ENCODE measurements around the gene RPL10A. TPM values are rescaled to one million over a fixed set of nuclear protein-coding genes. Genes with fewer than 3 reads are reported as not detected.
"Not testable (repeated sequence)": the region's sequence is repeated elsewhere in the genome, so short reads cannot be mapped to it uniquely, and the experiment has no call there.

The RPL10A gene
- total RNA-seq, 1 experiment from 2014 or later, result 1,521 TPM

DNA sequence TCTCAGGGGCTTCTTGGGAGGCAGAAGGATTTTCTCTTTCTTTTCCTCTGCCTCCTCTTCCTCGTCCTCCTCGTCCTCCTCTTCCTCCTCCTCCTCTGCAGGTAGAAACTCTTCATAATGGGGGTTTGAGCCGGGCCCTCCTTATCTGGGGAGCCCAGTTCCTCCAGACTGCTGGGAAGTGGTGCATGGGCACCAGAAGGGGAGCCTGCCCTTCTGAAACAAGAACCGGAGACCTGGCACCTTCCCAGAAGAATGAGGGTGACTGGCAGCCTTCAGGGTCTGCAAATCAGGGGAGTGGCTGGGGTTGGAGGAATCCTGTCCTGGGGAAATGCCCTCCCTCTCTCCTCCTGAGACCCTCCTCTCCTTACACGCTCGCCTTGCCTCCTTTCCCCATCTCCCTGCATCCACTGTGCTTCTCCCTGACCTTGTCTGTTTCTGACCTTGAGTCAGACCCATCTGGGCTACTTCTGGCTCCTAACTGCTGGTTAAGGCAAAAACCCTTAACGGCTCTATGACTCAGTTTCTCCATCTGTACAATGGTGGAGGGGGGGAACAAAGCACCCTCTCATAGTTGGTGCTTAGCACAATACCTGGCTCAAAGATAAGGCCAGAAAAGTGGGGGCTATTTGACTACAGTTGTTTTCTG lies 42.8 kb downstream of the RPL10A start:
- DNase-seq (ENCODE audit: low spot score), result no peak

- no peak for DNase-seq (ENCODE audit: low spot score)
Observed at GRCh38 chr6:35511562-35511941, 43.4 kb downstream of the RPL10A start.

GRCh38 chr6:35512006-35512405 lies 43.8 kb downstream of the RPL10A start:
- no peak for DNase-seq (ENCODE audit: low spot score)

DNA sequence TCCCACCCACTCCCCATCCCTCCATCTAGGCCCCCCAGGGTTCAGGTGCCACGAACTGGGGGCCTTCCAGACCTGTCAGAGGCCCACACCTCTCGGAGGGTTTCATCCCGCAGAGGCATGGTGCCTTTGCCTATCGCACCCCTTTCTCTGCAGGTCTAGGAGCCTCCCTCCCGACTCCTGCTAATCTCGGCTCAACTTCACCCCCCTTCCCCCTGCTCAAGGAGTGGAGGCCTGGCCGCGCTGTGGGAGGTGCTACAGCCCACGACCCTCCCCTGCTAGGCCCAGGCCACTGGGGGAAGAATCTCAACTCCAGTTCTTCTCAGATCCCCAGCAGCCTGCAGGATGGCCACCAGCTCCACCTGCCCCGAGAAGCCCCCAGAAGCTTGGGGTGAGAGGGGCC lies 44.5 kb downstream of the RPL10A start, which contains the start of gene TULP1:
Gene TULP1 (minus strand): TSS at position 157 of the 400 bp plus-strand sequence. CDS start 38 bp downstream, at position 119.
- no peak for DNase-seq (ENCODE audit: low spot score)

DNA sequence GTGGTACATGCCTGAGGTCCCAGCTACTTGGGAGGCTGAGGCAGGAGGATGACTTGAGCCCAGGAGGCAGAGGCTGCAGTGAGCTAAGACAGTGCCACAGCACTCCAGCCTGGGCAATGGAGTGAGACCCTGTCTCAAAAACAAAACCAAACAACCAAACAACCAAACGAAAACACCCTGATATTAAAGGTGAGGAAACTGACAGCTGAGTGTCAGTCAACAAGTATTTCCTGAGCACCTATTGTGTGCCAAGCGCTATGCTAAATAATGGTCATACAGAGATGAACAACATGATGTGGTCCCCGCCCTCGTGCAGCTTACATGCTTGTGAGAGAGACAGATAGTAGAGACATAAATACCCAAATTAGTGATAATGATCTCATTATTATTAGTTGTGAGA lies 46.4 kb downstream of the RPL10A start:
- DNase-seq (ENCODE audit: low spot score), result no peak

- not testable (repeated sequence) for DNase-seq (ENCODE audit: low spot score)
Observed at GRCh38 chr6:35515939-35516338, 47.7 kb downstream of the RPL10A start.

DNA sequence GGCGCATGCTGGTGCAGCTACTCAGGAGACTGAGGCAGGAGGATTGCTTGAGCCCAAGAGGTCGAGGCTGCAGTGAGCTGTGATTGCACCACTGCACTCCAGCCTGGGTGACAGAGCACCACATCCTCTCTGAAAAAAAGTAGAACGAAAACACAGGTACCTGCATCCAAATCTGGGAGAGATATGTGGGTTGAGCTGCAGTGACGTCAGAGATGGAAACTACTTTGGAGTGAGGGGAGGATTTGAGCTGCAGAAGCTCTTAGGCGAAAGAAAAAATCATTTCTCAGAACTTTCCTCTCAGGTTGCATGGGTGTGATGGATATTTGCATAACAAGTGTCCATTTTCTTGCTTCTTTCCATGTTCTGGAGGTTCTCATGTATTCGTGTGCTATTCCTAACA lies 48.5 kb downstream of the RPL10A start:
- no peak for DNase-seq (ENCODE audit: low spot score)

DNA sequence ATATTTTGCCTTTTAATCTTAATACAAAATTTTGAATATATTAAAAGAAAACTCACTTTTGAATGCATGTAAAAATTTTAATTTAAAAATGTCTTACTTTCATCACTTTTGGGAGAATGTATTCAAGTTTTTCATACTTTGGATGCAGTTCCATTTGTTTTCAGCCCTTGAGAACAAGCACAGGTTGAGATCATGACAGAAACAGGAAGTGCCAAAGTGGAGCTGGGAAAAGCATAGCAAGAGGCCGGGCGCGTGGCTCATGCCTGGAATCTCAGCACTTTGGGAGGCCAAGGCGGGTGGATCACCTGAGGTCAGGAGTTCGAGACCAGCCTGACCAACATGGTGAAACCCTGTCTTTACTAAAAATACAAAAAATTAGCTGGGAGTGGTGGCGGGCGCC lies 49.8 kb downstream of the RPL10A start:
- not testable (repeated sequence) for DNase-seq (ENCODE audit: low spot score)

- no peak for DNase-seq (ENCODE audit: low spot score)
Observed at GRCh38 chr6:35518566-35519312, 50.5 kb downstream of the RPL10A start.

DNA sequence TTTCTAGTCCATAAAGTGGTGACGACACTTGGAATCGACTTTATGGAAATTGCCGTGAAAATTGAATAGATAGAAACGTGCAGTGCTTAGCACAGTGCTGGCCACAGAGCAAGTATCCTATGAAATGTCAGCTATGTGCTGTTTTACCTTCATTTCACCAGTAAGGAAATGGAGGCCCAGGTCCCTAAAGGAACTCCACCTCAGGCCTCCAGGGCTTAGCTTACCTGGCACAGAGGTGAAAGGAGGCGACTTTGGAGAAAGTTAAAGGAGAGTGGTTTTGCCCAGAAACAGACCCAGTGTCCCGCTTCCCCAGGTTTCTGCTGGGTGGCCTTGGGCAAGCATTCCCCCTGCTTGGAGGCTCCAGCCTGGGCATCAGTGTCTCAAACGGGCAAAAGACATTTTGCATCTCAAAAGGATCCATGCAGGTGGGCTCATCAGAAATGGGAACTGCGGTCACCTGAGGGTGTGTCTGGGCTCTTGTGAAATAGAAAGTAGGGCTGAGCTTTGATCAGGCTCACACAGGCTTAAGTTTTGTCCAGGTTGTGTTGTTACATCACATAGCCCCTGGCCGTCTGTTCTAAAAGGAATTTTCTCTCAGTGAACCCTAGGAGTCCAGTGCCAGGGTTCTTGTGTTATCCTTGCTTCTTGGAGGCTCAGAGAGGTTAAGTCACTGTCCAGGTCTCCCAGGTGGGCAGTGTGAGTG lies 51.3 kb downstream of the RPL10A start:
- no peak for DNase-seq (ENCODE audit: low spot score)

Other genes starting within 250 kb of the RPL10A start
- gene ZNF76, start 208.7 kb upstream of the RPL10A start, total RNA-seq (2014; rRNA removed; shearing (Covaris generic)), result 6.7 and 7.2 TPM in 2 replicates
- 0.16 and 0.43 TPM in 2 replicates for gene DEF6, start 170.6 kb upstream of the RPL10A start, total RNA-seq (2014; rRNA removed; shearing (Covaris generic))
- gene PPARD, start 125.8 kb upstream of the RPL10A start, total RNA-seq (2014; rRNA removed; shearing (Covaris generic)), result 2.7 and 3.2 TPM in 2 replicates
- 5.9 and 6.6 TPM in 2 replicates for gene FANCE, start 16.1 kb upstream of the RPL10A start, total RNA-seq (2014; rRNA removed; shearing (Covaris generic))
- 4.1 and 7.1 TPM in 2 replicates for gene TEAD3, start 28.7 kb downstream of the RPL10A start, total RNA-seq (2014; rRNA removed; shearing (Covaris generic))
- not detected in 2 replicates for gene TULP1, start 44.5 kb downstream of the RPL10A start, total RNA-seq (2014; rRNA removed; shearing (Covaris generic))
- gene FKBP5, start 220.5 kb downstream of the RPL10A start, total RNA-seq (2014; rRNA removed; shearing (Covaris generic)), result 2.0 and 3.4 TPM in 2 replicates

Data from H4 (cell line).